ENCODE data around the gene SOX2.

The SOX2 gene

GRCh38 chr3:181710345-181711291, 1.1 kb upstream of the SOX2 start:
- no peak overlapping the region for H3K9ac ChIP-seq (ENCODE audit: low read depth, low read length, poor library complexity, severe bottlenecking)

GRCh38 chr3:181712226-181712552, 464 bp downstream of the SOX2 start:
- Histone ChIP-seq H4K20me1 (ENCODE audit: insufficient read depth, low read length, poor library complexity, severe bottlenecking) (no peaks in the 10 kb centered on the region), H3K9me3 (ENCODE audit: insufficient read depth, low read depth, low read length) (no peaks in the 10 kb centered on the region), H3K27me3 (ENCODE audit: insufficient read depth, low read length, poor library complexity, severe bottlenecking) (no peaks in the 10 kb centered on the region), H3K4me3 (ENCODE audit: low read length, poor library complexity, severe bottlenecking) (no peak overlapping the region), H3K79me2 (ENCODE audit: insufficient read depth, low read length) (no peaks in the 10 kb centered on the region), H3K4me2 (ENCODE audit: low read depth, low read length, poor library complexity, severe bottlenecking) (no peak overlapping the region), H3K9me2 (replicated peaks; ENCODE audit: low read depth, low read length) (no peaks in the 10 kb centered on the region), H3K4me1 (ENCODE audit: insufficient read depth, low read length, poor library complexity, severe bottlenecking) (no peaks in the 10 kb centered on the region), H3K9ac (ENCODE audit: low read depth, low read length, poor library complexity, severe bottlenecking) (no peak overlapping the region), H3K36me3 (ENCODE audit: insufficient read depth, low read length) (no peaks in the 10 kb centered on the region), H2AFZ (ENCODE audit: low read length) (no peak overlapping the region), H3F3A (ENCODE audit: low read depth) (no peaks in the 10 kb centered on the region)
- TF ChIP-seq CTCF (conservative IDR thresholded peaks at IDR 0.05; ENCODE audit: low read length), result no peak
- no peak for TF ChIP-seq EZH2phosphoT487 (IDR thresholded peaks at IDR 0.05; ENCODE audit: borderline replicate concordance)

More at GRCh38 chr3:181710345-181711291, 1.1 kb upstream of the SOX2 start:
- no peak overlapping the region for H2AFZ ChIP-seq (ENCODE audit: low read length)
- H3K9me2 ChIP-seq (replicated peaks; ENCODE audit: low read depth, low read length), result no peaks in the 10 kb centered on the region
- no peaks in the 10 kb centered on the region for H3F3A ChIP-seq (ENCODE audit: low read depth)
- no peaks in the 10 kb centered on the region for H3K79me2 ChIP-seq (ENCODE audit: insufficient read depth, low read length)
- TF ChIP-seq CTCF (conservative IDR thresholded peaks at IDR 0.05; ENCODE audit: low read length) (no peak), EZH2phosphoT487 (IDR thresholded peaks at IDR 0.05; ENCODE audit: borderline replicate concordance) (no peak)
- H3K4me1 ChIP-seq (ENCODE audit: insufficient read depth, low read length, poor library complexity, severe bottlenecking), result no peaks in the 10 kb centered on the region
- H3K9me3 ChIP-seq (ENCODE audit: insufficient read depth, low read depth, low read length), result no peaks in the 10 kb centered on the region
- H3K4me2 ChIP-seq (ENCODE audit: low read depth, low read length, poor library complexity, severe bottlenecking), result no peak overlapping the region
- no peaks in the 10 kb centered on the region for H3K27me3 ChIP-seq (ENCODE audit: insufficient read depth, low read length, poor library complexity, severe bottlenecking)
- no peaks in the 10 kb centered on the region for H3K36me3 ChIP-seq (ENCODE audit: insufficient read depth, low read length)
- no peaks in the 10 kb centered on the region for H4K20me1 ChIP-seq (ENCODE audit: insufficient read depth, low read length, poor library complexity, severe bottlenecking)
- no peak overlapping the region for H3K4me3 ChIP-seq (ENCODE audit: low read length, poor library complexity, severe bottlenecking)

- Histone ChIP-seq H2AFZ (ENCODE audit: low read length) (no peak overlapping the region), H3K9me2 (replicated peaks; ENCODE audit: low read depth, low read length) (no peaks in the 10 kb centered on the region), H3K79me2 (ENCODE audit: insufficient read depth, low read length) (no peaks in the 10 kb centered on the region), H3K36me3 (ENCODE audit: insufficient read depth, low read length) (no peaks in the 10 kb centered on the region), H3K4me2 (ENCODE audit: low read depth, low read length, poor library complexity, severe bottlenecking) (no peak overlapping the region), H3K9ac (ENCODE audit: low read depth, low read length, poor library complexity, severe bottlenecking) (no peak overlapping the region), H3K27me3 (ENCODE audit: insufficient read depth, low read length, poor library complexity, severe bottlenecking) (no peaks in the 10 kb centered on the region), H4K20me1 (ENCODE audit: insufficient read depth, low read length, poor library complexity, severe bottlenecking) (no peaks in the 10 kb centered on the region), H3K9me3 (ENCODE audit: insufficient read depth, low read depth, low read length) (no peaks in the 10 kb centered on the region), H3K4me3 (ENCODE audit: low read length, poor library complexity, severe bottlenecking) (no peak overlapping the region), H3K4me1 (ENCODE audit: insufficient read depth, low read length, poor library complexity, severe bottlenecking) (no peaks in the 10 kb centered on the region), H3F3A (ENCODE audit: low read depth) (no peaks in the 10 kb centered on the region)
- TF ChIP-seq CTCF (conservative IDR thresholded peaks at IDR 0.05; ENCODE audit: low read length), result no peak
- TF ChIP-seq EZH2phosphoT487 (IDR thresholded peaks at IDR 0.05; ENCODE audit: borderline replicate concordance), result no peak
Measured at GRCh38 chr3:181712553-181713279, 991 bp downstream of the SOX2 start.

Measured in Loucy (cell line).